ENCODE data around the gene MBOAT7.
"Not testable (repeated sequence)": the region's sequence is repeated elsewhere in the genome, so short reads cannot be mapped to it uniquely, and the experiment has no call there.

The MBOAT7 gene, protein sequence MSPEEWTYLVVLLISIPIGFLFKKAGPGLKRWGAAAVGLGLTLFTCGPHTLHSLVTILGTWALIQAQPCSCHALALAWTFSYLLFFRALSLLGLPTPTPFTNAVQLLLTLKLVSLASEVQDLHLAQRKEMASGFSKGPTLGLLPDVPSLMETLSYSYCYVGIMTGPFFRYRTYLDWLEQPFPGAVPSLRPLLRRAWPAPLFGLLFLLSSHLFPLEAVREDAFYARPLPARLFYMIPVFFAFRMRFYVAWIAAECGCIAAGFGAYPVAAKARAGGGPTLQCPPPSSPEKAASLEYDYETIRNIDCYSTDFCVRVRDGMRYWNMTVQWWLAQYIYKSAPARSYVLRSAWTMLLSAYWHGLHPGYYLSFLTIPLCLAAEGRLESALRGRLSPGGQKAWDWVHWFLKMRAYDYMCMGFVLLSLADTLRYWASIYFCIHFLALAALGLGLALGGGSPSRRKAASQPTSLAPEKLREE

DNA sequence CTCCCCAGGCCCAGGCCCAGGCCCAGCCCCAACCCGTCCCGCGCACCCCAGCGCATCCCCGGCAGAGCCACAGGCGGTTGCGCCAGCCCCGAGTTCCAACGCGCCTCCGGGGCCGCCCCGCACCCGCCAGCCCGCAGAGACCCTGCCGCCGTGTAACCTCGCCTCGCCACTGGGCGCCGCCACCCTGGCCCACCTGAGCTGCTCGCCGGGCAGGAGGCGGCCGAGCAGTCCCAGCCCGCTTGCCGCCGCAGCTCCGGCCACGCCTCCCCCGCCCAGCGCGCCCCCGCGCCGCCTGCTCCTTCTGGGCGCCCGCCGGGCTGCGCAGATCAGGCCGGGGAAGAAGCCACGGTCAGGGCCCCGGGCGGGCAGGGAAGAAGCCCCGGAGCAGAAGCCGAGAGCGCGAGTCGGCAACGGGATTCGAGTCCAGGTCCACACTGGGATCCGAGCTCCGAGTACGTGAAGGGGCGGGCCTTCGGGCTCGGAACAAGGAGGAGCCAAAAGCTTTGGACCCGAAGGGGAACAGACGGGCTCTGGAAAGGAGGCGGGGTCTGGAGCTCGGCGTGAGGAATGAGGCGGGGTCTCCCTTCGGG lies at the start of gene MBOAT7:
Gene MBOAT7, minus strand, starts transcription at position 436 of the 590 bp plus-strand sequence. CDS start 1,072 bp downstream, outside the sequence.
- DNase-seq = no peak

GRCh38 chr19:54233941-54234340 lies 44.6 kb upstream of the MBOAT7 start:
- DNase-seq = no peak

- peak; percentile 55 for DNase-seq
These were observed 41.9 kb upstream of the MBOAT7 start for GRCh38 chr19:54231077-54231931.

DNA sequence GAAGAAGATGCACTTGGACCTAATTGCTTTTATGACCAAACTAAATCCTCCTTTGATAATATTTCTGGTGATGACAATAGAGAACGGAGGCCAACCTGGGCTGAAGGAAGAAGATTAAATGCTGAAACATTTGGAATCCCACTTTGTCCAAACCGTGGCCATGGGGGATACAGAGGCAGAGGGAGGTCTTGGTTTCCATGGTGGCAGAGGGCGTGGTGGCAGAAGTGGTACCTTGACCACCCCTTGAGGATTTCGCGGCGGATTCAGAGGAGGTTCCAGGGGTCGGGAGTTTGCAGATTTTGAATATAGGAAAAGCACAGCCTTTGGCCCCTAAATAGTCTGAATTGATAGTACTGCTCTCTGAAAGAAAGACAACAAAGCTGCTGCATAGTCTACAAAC lies 40.7 kb upstream of the MBOAT7 start:
- DNase-seq = no peak

DNA sequence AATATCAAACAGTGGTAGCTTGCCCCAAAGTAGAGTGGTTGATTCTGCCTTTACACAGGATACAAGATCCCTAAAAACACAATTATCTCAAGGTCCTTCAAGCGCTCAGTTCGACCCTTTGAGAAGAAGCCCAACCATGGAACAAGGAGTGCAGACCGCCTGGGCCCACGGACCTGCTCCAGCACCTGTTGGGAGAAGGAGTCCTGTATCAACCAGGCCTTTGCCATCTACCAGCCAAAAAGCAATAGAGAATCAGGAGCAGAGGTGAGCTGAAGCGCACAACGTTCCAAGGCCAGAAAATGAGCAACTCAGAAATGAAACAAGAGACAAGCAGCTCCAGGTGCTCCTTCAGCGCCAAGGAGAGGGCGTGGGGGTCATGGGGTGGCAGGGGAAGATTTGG lies 39.8 kb upstream of the MBOAT7 start:
- no peak for DNase-seq

GRCh38 chr19:54224619-54225018 lies 35.2 kb upstream of the MBOAT7 start:
- DNase-seq = not testable (repeated sequence)

- DNase-seq = not testable (repeated sequence)
These were observed 34.5 kb upstream of the MBOAT7 start for GRCh38 chr19:54223937-54224281.

GRCh38 chr19:54223277-54223936 lies 34.0 kb upstream of the MBOAT7 start:
- DNase-seq = not testable (repeated sequence)

DNA sequence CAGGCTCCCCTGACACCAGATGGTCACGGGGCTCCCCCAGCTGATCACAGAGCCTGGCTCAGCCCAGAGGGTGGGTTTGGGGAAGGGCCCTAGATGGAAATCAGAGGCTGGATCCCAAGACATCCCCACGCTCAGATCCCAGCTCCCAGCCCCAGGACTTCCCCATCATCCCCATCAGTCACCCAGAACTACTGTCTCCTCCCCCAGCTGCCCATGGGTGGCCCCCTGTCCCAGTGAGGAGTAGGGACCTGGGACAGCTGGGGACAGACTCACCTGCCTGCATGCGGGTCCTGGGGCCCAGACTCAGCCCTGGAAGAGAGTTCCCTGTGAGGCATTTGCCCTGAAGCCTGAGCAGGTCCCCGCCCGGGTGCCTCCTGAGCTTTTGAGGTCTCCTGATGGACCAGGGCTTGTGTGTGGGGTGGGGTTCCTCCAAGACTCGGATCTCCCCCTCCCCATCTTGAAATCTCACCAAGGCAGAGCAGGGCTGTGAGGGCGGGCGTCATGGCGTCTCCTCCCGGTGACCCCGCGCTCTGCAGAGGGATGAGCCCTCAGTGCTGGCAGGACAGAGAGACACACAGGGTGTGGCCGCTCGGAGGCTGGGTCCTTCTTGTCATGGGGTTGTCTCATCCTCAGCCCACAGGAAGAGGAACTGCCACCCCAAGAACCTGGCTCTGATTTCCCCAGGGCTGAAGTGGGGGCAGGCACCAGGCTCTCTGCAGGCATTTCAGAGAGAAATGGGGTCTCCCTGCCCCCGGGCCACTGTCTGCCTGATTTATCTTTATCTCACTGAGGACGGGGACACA lies 33.3 kb upstream of the MBOAT7 start, which contains the start of gene LILRB3:
Gene LILRB3, minus strand, starts transcription at position 534 of the 803 bp plus-strand sequence. Its CDS starts 31 bp downstream, at position 503.
- not testable (repeated sequence) for DNase-seq

DNA sequence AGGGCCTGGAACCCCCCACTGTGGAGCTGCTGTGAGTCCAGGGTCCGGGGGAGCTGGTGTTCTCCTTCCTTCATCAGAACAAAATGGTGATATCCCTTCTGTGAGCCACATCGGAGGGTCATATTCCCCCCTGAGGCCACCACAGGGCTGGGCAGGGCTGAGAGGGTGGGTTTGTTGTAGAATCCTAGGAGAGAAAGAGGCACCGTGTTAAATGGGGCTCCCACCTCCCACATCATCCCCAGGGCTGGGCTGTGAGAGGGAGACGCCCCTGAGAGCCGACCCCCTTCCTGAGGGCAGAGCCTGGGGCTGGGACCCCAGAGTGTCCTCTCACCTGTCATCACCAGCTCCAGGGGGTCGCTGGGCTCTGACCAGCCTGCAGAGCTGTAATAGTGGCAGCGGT lies 32.6 kb upstream of the MBOAT7 start:
- not testable (repeated sequence) for DNase-seq

DNA sequence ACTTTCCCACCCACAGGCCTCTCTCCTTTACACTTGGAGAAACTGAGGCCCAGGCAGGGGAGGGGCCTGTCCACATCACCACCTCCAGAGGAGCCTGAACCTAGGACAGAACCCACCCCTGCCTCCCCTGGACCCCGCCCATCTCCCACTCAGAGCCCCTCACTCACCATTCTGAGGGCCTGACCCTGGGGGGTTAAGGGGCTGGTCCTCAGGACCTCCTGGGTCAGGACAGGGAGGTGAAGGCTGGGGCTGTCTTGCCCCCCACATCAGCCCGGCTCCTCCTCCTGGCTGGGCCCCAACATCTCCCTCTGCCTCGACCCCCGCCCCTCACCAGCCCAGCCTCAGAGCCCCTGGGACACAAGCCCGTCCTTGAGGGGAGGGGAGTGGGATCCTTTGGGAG lies 30.3 kb upstream of the MBOAT7 start:
- not testable (repeated sequence) for DNase-seq

- no peak for DNase-seq
These were observed 29.7 kb upstream of the MBOAT7 start for GRCh38 chr19:54218960-54219661.

DNA sequence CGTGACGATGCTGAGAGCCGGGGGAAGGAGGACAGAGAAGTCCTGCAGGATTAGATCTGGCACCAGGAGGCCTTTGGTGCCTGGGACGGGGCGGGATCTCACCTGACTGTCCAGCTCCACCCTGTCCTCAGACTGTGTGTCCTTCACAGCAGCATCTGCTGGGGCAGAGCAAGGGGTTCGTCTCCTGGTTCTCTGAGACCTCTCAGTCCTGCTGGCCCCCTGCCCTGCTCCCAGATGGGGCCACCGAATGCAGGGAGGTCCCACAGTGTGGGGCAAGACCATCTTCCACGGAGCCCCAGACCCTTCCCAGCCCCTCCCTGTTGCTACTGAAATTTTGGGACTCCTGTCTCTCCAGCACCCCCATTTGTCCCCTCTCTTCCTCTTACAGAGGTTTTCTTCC lies 28.9 kb upstream of the MBOAT7 start:
- no peak for DNase-seq

DNA sequence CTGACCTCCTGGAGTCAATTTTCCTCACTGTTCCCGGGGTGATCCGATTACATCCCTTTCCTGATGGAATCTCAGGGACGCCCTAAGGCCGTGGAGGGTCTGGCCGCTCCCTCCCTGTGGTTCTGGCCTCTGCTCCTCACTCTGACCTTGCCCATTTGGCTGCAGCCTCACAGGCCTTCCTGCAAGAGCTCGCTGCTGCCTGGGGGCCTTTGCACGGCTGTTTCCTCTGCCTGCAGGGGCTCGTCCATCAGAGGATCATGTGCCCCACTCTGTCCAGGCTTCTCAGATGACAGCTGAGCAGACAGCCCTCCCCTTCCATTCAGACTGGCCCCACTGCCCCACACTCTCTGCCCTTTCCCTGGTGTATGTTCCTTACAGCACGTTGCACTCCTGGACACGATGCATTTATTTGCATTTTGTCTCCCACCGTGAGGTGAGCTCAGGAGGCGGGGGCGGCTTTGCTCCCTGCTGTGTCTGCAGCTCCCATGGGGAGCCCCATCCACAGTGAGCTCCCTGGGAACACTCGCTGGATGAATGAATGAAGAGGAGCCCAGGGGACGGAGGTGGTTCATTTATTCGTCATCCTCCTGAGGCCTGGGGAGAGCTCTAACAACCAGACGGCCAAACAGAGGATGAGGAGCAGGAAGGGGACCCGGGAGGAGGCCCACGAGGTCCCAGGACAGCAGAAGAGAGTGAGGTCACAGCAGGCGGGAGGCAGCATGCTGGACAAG lies 28.3 kb upstream of the MBOAT7 start:
- not testable (repeated sequence) for DNase-seq

DNA sequence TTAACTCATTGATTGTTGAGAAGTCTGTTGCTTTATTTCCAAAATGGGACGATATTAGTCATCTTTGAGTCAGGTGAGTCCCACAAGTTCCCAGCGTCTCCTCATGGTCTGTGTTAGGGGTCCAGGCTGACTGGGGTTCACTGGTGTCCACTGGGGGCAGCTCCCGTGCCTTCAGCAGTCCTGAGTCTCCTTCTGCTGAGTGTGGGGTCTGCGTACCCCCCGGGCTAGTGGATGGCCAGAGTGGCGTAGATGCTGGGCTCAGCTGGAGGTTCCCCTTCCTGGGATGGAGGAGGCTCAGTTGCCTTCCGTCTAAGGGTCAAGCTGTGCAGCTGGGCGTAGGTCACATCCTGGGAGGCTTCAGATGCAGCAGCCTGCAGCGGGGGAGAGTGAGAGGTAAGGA lies 27.5 kb upstream of the MBOAT7 start:
- DNase-seq = no peak

DNA sequence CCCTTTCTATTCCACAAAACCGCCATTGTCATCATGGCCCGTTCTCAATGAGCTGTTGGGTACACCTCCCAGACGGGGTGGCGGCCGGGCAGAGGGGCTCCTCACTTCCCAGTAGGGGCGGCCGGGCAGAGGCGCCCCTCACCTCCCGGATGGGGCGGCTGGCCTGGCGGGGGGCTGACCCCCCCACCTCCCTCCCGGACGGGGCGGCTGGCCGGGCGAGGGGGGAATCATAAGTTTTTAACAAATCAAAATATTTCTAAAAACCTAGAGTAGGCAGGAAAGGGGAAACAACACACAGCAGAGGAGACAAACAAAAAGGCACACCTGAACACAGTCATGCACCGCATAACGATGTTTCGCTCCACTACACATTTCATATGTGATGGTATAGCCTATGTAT lies 25.4 kb upstream of the MBOAT7 start:
- not testable (repeated sequence) for DNase-seq

GRCh38 chr19:54214217-54214616 lies 24.8 kb upstream of the MBOAT7 start:
- DNase-seq = not testable (repeated sequence)

DNA sequence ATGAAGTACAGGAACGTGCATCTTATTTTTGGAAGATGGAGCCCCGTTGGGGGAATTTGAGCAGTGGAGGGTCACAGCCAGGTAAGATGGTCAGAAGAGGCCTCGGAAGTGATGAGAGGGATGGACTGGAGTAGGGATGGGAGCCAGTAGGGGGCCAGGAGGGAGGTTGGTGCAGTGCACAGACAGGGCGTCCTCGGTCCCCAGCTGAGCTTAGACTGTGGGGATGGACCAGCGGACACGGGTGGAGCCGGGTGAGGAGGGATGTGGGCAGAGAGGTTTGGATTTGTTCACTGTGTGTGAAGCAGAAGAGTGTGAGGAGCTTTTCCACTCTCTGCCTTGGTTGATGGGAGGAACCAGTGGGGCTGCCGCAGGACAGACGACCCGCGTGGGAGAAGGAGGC lies 21.9 kb upstream of the MBOAT7 start:
- DNase-seq = no peak

- peak; percentile 76 for DNase-seq
These were observed 20.6 kb upstream of the MBOAT7 start for GRCh38 chr19:54209811-54210494.
